Adipocyte (in vitro differentiated cells): ENCODE measurements around the gene HYDIN.
A peak's percentile ranks its signal among the peaks of the same experiment; 100 is the strongest.

Source experiments
- DNase-seq: peaks from one replicate; pipeline ENCODE4 v3.0.0-alpha.2; 2015; ENCODE audit warnings: low read depth
- H3K27me3 ChIP-seq: replicated peaks from 2 replicates; pipeline ENCODE4 v1.7.0; 2013; ENCODE audit warnings: mild to moderate bottlenecking, low read length, moderate library complexity; ENCODE audit not compliant: control insufficient read depth, insufficient read depth
- H3K36me3 ChIP-seq: 2 replicates; pipeline ENCODE4 v1.7.0; 2013; ENCODE audit warnings: low read length, mild to moderate bottlenecking, moderate library complexity; ENCODE audit not compliant: control insufficient read depth, insufficient read depth, severe bottlenecking
- H3K4me1 ChIP-seq: 2 replicates; pipeline ENCODE4 v1.7.0; 2013; ENCODE audit warnings: mild to moderate bottlenecking, low read length, moderate library complexity; ENCODE audit not compliant: control insufficient read depth, insufficient read depth
- H3K4me3 ChIP-seq: 2 replicates; pipeline ENCODE4 v1.7.0; 2013; ENCODE audit warnings: mild to moderate bottlenecking, low read length, moderate library complexity
- H3K9ac ChIP-seq: 2 replicates; pipeline ENCODE4 v1.7.0; 2013; ENCODE audit warnings: mild to moderate bottlenecking, low read length, moderate library complexity
- H3K9me3 ChIP-seq: 2 replicates; pipeline ENCODE4 v1.7.0; 2013; ENCODE audit warnings: mild to moderate bottlenecking, low read length, moderate library complexity; ENCODE audit not compliant: control insufficient read depth

The HYDIN gene

DNA sequence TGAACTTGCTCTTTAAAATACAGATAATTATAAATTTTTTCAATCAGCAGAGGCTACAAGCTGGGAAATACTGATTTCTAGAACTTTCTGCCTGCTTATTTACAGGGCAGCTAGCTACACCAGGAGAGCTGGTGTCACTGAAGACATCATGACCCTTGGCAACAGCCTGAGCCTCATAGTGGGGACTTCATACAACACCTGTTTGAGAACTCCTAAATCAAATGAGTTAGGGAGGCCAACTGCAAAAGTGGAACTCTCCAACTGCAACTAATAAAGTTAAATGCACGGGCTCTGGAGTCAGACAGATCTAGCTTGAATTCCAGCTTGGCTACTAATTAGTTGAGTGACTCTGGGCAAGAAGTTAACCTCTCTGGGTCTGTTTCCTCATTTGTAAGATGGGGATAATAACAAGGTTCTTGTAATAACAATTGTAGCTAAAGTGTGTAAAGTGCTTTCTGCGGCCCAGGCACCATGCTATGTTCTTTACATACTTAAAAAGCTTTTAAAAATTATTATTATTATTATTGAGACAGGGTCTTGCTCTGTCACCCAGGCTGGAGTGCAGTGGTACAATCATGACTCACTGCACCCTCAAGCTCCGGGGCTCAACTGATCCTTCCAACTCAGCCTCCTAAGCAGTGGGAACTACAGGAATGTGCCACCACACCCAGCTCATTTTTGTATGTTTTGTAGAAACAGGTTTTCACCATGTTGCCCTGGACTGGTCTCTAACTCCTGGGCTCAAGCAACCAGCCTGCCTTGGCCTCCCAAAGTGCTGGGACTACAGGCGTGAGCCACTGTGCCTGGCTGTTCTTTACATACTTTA is 462.9 kb downstream of the HYDIN start:
- H3K27me3 ChIP-seq: no peaks in the 10 kb centered on the region
- peaks cover 9% of the 10 kb centered on the region for H3K36me3 ChIP-seq
- DNase-seq: peak; percentile 58
- peak overlapping the region; percentile 29 for H3K9ac ChIP-seq
- H3K4me3 ChIP-seq: no peak overlapping the region
- no peaks in the 10 kb centered on the region for H3K9me3 ChIP-seq
- H3K4me1 ChIP-seq: peaks cover 20% of the 10 kb centered on the region

DNA sequence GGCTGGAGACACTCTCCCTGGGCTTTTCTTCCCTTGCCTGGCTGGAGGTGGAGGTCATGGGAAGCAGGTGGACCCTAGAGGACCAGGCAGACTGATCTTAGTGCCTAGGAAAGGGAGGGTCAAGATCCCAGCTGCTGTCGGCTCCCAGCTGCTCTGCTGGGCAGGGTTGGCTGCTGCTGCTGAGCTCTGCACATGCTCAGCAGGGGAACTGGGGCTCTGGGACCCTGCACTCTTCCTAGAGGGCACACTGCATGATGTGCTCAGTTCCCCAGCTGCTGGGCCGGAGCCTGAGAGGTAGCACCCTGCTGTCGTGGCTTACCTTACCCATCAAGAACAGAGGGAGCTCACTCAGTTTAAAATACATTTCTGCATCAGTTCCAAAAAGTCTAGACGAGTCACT is 463.9 kb downstream of the HYDIN start:
- H3K36me3 ChIP-seq: peaks cover 4% of the 10 kb centered on the region
- no peak overlapping the region for H3K4me3 ChIP-seq
- H3K27me3 ChIP-seq: no peaks in the 10 kb centered on the region
- no peaks in the 10 kb centered on the region for H3K9me3 ChIP-seq
- no peak overlapping the region for H3K9ac ChIP-seq
- DNase-seq: no peak
- H3K4me1 ChIP-seq: peaks cover 14% of the 10 kb centered on the region

DNA sequence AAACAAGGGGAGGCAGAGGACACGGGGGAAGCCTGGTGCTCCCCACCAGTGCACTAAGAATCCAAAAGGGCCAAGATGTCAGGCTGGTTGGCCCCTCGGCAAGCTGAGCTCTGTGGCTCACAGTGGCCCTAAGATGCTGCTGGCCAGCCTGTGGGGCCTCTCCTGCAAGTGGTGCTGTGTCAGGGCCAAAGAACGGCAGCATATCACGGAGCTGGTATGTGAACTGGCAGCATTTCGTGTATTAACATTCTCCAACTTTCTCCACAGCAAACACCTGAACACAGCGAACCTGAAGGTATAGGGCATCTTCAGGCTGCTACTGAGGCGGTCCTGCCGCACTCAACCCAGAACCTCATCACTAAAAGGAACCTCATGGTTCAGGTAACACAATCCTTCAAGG is 464.3 kb downstream of the HYDIN start:
- H3K4me1 ChIP-seq: peaks cover 18% of the 10 kb centered on the region
- no peak overlapping the region for H3K9ac ChIP-seq
- no peak for DNase-seq
- H3K9me3 ChIP-seq: no peaks in the 10 kb centered on the region
- H3K27me3 ChIP-seq: no peaks in the 10 kb centered on the region
- peaks cover 2% of the 10 kb centered on the region for H3K36me3 ChIP-seq
- no peak overlapping the region for H3K4me3 ChIP-seq

DNA sequence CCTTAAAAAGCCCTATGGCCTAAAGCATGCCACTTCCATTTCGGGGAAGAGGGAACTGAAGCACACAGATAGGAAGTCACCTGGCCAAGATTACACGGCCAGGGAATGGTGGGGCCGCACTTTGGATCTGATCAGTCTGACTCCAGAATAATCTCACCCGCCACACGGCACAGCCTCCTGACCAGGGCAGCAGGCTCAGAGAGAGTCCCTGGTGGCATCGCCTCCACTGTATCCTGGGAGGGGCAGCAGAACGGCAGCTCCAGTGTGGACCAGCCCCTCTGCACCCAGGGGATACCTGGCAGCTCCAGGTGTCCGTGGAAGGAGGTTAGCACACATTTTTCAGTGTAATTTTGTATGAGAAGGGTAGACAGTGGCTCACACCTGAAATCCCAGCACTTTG is 465.0 kb downstream of the HYDIN start:
- H3K9me3 ChIP-seq: no peaks in the 10 kb centered on the region
- H3K27me3 ChIP-seq: no peaks in the 10 kb centered on the region
- H3K4me1 ChIP-seq: peaks cover 25% of the 10 kb centered on the region
- H3K4me3 ChIP-seq: no peak overlapping the region
- H3K9ac ChIP-seq: no peak overlapping the region
- no peak for DNase-seq
- no peaks in the 10 kb centered on the region for H3K36me3 ChIP-seq

GRCh38 chr16:70764632-70765031 is 465.9 kb downstream of the HYDIN start:
- DNase-seq: no peak
- Histone ChIP-seq H3K4me3 (no peak overlapping the region), H3K9ac (no peak overlapping the region), H3K36me3 (no peaks in the 10 kb centered on the region), H3K4me1 (peaks cover 32% of the 10 kb centered on the region), H3K9me3 (no peaks in the 10 kb centered on the region), H3K27me3 (no peaks in the 10 kb centered on the region)

DNA sequence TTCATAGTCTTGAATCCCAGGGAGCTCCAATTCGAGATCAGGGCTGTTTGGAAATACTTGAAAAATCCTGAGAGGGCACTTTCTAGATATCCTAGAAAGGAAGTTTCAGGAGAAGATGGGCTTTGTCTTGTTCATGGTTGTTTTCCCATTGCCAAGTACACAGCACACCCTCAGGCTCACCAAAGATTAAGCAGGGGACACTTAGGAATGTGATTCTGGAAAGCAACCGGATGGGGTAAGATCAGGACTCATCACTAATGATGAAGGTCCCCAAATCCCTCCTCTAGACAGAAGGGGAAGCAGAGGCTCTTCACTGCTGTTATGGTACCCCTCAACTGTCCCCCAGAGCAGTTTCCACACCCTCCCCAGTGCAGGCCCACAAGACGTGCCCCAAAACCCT is 470.3 kb downstream of the HYDIN start:
- peak overlapping the region; percentile 18 for H3K9ac ChIP-seq
- H3K4me1 ChIP-seq: peaks cover 19% of the 10 kb centered on the region
- no peak for DNase-seq
- H3K27me3 ChIP-seq: no peaks in the 10 kb centered on the region
- H3K9me3 ChIP-seq: no peaks in the 10 kb centered on the region
- peak overlapping the region; percentile 4 for H3K4me3 ChIP-seq
- H3K36me3 ChIP-seq: peaks cover 24% of the 10 kb centered on the region

GRCh38 chr16:70759666-70760065 is 470.9 kb downstream of the HYDIN start:
- H3K9ac ChIP-seq: no peak overlapping the region
- peaks cover 19% of the 10 kb centered on the region for H3K4me1 ChIP-seq
- no peak for DNase-seq
- H3K27me3 ChIP-seq: no peaks in the 10 kb centered on the region
- peaks cover 24% of the 10 kb centered on the region for H3K36me3 ChIP-seq
- no peaks in the 10 kb centered on the region for H3K9me3 ChIP-seq
- no peak overlapping the region for H3K4me3 ChIP-seq

DNA sequence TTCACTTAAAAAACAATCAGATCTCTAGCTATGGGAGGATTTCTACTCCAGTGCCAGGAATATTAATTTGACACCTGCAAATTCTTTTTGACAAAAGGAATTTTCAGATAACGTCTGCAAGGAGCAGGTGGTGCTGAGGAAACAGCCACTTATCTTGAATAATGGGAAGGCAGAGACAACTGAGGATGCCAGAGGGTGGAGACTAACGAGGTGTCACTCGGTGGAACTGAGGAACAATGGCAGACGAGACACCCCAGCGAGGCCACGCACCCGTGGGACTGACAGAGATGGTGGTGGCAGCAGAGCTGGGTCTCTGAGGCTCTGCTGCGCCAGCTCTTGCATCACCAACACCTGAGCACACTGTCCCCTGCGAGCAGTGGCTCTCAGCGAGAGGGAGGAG is 471.7 kb downstream of the HYDIN start:
- Histone ChIP-seq H3K9me3 (no peaks in the 10 kb centered on the region), H3K9ac (no peak overlapping the region), H3K4me1 (peaks cover 21% of the 10 kb centered on the region), H3K36me3 (peaks cover 24% of the 10 kb centered on the region), H3K4me3 (no peak overlapping the region), H3K27me3 (no peaks in the 10 kb centered on the region)
- no peak for DNase-seq
